ENCODE measurements around the gene PTH2. TPM values are rescaled to one million over a fixed set of nuclear protein-coding genes. Genes with fewer than 3 reads are reported as not detected.

The PTH2 gene
- total RNA-seq, 2 donors from 2014 or later, result not detected

DNA sequence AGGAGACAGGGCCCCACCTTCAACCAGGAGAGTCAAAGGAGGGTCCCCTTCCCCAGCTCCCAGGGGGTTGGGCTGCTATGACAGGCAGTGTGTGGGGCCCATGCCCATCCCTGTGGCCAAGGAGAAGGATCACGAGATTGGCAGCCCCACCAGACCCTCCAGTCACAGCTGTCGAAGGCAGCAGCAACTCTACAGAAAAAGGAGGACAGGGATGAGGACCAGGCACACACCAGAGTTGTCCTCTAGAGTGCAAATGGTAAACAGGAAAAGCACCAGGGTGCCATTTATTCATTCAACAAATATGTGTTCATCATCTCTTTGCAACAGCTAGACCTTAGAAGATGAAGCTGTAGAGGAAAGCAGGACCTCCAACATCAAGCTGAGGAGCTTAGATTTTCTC lies 4.1 kb downstream of the PTH2 start:
- Histone ChIP-seq H3K27me3 (peaks cover 58% of the 10 kb centered on the region), H3K9me3 (no peaks in the 10 kb centered on the region), H3K9ac (ENCODE audit: low read depth in 2 of 2, low read length in 2 of 2) (no peak overlapping the region), H3K4me3 (no peak overlapping the region), H3K4me1 (peaks cover 4% of the 10 kb centered on the region), H3K27ac (no peak overlapping the region), H3K36me3 (no peaks in the 10 kb centered on the region)
- DNase-seq, result no peak
- intact Hi-C loops (cut with DNase I), result no loop called here
- TF ChIP-seq, protein P1, sequence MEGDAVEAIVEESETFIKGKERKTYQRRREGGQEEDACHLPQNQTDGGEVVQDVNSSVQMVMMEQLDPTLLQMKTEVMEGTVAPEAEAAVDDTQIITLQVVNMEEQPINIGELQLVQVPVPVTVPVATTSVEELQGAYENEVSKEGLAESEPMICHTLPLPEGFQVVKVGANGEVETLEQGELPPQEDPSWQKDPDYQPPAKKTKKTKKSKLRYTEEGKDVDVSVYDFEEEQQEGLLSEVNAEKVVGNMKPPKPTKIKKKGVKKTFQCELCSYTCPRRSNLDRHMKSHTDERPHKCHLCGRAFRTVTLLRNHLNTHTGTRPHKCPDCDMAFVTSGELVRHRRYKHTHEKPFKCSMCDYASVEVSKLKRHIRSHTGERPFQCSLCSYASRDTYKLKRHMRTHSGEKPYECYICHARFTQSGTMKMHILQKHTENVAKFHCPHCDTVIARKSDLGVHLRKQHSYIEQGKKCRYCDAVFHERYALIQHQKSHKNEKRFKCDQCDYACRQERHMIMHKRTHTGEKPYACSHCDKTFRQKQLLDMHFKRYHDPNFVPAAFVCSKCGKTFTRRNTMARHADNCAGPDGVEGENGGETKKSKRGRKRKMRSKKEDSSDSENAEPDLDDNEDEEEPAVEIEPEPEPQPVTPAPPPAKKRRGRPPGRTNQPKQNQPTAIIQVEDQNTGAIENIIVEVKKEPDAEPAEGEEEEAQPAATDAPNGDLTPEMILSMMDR (IDR thresholded peaks at IDR 0.05), result no peak

DNA sequence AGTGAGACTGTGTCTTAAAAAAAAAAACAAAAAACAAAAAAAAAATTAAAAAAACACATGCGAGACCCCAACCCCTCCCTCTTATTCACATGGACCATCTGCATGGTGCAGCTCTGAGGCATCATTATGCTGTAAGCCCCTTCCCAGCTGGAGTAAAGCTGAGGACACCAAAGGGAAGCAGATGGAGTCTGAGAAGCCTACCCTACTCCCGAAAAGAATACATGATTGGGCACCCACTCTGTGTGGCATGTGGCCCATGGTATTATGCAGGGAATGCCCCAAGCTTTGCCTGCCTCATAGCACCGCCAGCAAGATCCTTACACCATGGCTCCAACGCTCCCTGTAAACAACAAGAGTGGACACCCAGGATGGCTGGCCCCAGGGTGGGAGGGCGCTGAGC lies 4.7 kb downstream of the PTH2 start:
- H3K27ac ChIP-seq, result no peak overlapping the region
- TF ChIP-seq, protein P1 (IDR thresholded peaks at IDR 0.05), result no peak
- peaks cover 4% of the 10 kb centered on the region for H3K4me1 ChIP-seq
- H3K36me3 ChIP-seq, result no peaks in the 10 kb centered on the region
- DNase-seq, result no peak
- H3K9ac ChIP-seq (ENCODE audit: low read depth in 2 of 2, low read length in 2 of 2), result no peak overlapping the region
- intact Hi-C loops (cut with DNase I), result no loop called here
- H3K9me3 ChIP-seq, result no peaks in the 10 kb centered on the region
- no peak overlapping the region for H3K4me3 ChIP-seq
- peaks cover 52% of the 10 kb centered on the region for H3K27me3 ChIP-seq

DNA sequence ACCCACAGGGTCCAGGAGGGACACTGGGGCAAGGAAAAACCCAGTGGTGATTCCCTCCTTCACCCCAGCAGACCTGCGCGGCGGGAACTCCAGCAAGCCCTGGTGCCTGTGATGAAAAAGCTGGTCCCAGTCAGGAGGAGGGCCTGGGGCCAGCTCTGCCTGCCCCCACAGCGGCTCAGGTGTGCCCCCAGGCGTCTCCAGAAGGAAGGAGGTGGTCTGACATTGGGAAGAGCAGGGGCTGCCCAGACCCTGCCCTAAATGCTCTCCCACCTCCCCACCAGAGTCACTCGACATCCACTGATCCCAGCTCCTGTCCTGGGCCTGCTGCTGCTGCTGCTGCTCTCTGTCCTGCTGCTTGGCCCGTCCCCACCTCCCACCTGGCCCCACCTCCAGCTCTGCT lies 6.2 kb downstream of the PTH2 start:
- H3K9ac ChIP-seq (ENCODE audit: low read depth in 2 of 2, low read length in 2 of 2), result no peak overlapping the region
- H3K27ac ChIP-seq, result no peak overlapping the region
- peaks cover 37% of the 10 kb centered on the region for H3K27me3 ChIP-seq
- H3K4me1 ChIP-seq, result no peaks in the 10 kb centered on the region
- DNase-seq, result no peak
- intact Hi-C loops (cut with DNase I), result no loop called here
- H3K36me3 ChIP-seq, result no peaks in the 10 kb centered on the region
- TF ChIP-seq, protein P1 (IDR thresholded peaks at IDR 0.05), result no peak
- H3K4me3 ChIP-seq, result no peak overlapping the region
- H3K9me3 ChIP-seq, result no peaks in the 10 kb centered on the region

DNA sequence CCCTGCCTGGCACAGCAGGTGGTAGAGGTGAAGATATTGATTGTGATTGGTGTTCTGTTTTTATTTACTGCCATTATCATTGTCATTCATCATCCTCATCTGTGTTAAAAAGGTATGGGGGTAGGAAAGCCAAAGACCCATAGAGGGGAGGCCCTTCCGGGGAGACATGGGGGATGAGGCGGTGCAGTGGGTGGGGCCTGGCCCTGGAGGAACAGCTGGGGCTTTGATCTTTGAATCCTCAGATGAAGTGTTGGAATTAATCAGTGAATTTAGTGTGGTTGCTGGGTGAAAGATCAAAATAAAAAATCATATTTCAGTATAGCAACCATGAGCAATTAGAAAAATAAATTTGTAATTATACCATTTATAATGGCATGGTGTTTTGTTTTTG lies 7.4 kb downstream of the PTH2 start:
- no peak overlapping the region for H3K9ac ChIP-seq (ENCODE audit: low read depth in 2 of 2, low read length in 2 of 2)
- H3K9me3 ChIP-seq, result no peaks in the 10 kb centered on the region
- H3K4me1 ChIP-seq, result no peaks in the 10 kb centered on the region
- H3K4me3 ChIP-seq, result no peak overlapping the region
- intact Hi-C loops (cut with DNase I), result no loop called here
- H3K27me3 ChIP-seq, result peaks cover 26% of the 10 kb centered on the region
- no peak overlapping the region for H3K27ac ChIP-seq
- TF ChIP-seq, protein P1 (IDR thresholded peaks at IDR 0.05), result no peak
- DNase-seq, result no peak
- no peaks in the 10 kb centered on the region for H3K36me3 ChIP-seq

DNA sequence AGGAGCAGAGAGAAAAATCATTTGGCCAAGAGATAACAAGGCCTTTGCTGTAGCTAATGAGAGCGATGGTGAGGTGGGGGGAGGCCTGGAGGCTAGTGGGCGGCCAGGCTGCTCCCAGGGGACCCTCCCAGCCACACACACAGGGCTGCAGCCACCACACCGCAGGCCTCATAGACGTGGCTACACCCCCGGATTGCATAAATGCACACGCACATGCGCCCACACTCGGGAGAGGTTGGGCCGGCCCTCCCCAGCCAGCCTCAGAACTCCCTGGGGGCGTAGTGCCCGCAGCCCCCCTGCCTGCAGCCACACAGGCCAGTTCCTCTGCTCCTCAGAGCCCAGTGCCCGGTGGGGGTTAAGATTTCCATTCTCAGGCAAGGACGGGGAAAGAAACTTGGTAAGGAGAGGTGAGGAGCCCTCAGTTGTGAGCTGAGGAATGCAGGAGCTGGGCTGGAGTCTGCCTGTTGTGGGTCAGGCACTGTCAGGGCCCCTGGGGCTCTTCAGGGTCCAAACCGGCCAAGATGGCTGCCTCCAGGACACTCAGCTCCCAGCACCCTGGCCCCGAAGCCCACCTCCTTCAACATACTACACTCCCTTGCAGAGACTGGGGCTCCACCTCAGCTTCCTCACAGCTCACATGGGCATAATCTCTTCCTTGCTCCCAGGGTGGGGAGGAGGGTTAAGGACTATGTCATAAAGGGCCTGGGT lies 8.0 kb downstream of the PTH2 start:
- Histone ChIP-seq H3K36me3 (no peaks in the 10 kb centered on the region), H3K27me3 (peaks cover 21% of the 10 kb centered on the region), H3K4me3 (no peak overlapping the region), H3K27ac (no peak overlapping the region), H3K4me1 (no peaks in the 10 kb centered on the region), H3K9ac (ENCODE audit: low read depth in 2 of 2, low read length in 2 of 2) (no peak overlapping the region), H3K9me3 (no peaks in the 10 kb centered on the region)
- DNase-seq, result no peak
- intact Hi-C loops (cut with DNase I), result no loop called here
- TF ChIP-seq, protein P1 (IDR thresholded peaks at IDR 0.05), result no peak
